HCEC 1CT (cell line): ENCODE data around the gene PSMA8.
"Not testable (repeated sequence)": the region's sequence is repeated elsewhere in the genome, so short reads cannot be mapped to it uniquely, and the experiment has no call there.

Source experiments
- DNase-seq: peaks from one replicate; pipeline ENCODE4 v3.0.0-alpha.2; 2017

Gene PSMA8

DNA sequence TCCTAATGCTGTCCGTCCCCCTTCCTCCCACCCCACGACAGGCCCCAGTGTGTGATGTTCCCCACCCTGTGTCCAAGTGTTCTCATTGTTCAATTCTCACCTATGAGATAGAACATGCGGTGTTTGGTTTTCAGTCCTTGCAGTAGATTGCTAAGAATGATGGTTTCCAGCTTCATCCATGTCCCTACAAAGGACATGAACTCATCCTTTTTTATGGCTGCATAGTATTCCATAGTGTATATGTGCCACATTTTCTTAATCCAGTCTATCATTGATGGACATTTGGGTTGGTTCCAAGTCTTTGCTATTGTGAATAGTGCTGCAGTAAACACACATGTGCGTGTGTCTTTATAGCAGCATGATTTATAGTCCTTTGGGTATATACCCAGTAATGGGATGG lies 105.0 kb downstream of the PSMA8 start:
- not testable (repeated sequence) for DNase-seq

DNA sequence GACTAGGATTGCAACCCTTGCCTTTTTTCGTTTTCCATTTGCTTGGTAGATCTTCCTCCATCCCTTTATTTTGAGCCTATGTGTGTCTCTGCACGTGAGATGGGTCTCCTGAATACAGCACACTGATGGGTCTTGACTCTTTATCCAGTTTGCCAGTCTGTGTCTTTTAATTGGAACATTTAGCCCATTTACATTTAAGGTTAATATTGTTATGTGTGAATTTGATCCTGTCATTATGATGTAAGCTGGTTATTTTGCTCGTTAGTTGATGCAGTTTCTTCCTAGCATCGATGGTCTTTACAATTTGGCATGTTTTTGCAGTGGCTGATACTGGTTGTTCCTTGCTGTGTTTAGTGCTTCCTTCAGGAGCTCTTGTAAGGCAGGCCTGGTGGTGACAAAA lies 108.7 kb downstream of the PSMA8 start:
- not testable (repeated sequence) for DNase-seq
